Mammary epithelial cell (primary cell): Measurements from ENCODE around the gene CLIC3.

Experiments
- CTCF ChIP-seq, 2 donors: IDR thresholded peaks in 1 of 2; conservative IDR thresholded peaks in 1 of 2; 2 replicates each; pipeline ENCODE4 v1.5.1; 2011 to 2012; ENCODE audit warnings: inconsistent platforms in 2 of 2, low read length in 2 of 2, mild to moderate bottlenecking in 2 of 2, control low read depth in 1 of 2, low read depth in 1 of 2; ENCODE audit not compliant: insufficient read depth in 1 of 2; ENCODE audit errors: extremely low read depth in 1 of 2
- EZH2 ChIP-seq: IDR thresholded peaks from 2 replicates; pipeline ENCODE4 v1.6.1; 2012; ENCODE audit warnings: low read length, inconsistent platforms, borderline replicate concordance

- TF ChIP-seq CTCF (conservative IDR thresholded peaks at IDR 0.05 in 1 of 2, IDR thresholded peaks at IDR 0.05 in 1 of 2; ENCODE audit: extremely low read depth in 1 of 2, insufficient read depth in 1 of 2, low read depth in 1 of 2, low read length in 2 of 2) = no peak
- no peak for TF ChIP-seq EZH2
These were observed 5.7 kb upstream of the CLIC3 start for GRCh38 chr9:137001857-137002645.
